ENCODE results near the gene RNU2-63P.
"Not testable (repeated sequence)": the region's sequence is repeated elsewhere in the genome, so short reads cannot be mapped to it uniquely, and the experiment has no call there.

Gene RNU2-63P

GRCh38 chr2:87981182-87981581 is 35.2 kb downstream of the RNU2-63P start:
- DNase-seq (ENCODE audit: low read depth, low spot score), result not testable (repeated sequence)

- DNase-seq (ENCODE audit: low read depth, low spot score), result not testable (repeated sequence)
Measured at GRCh38 chr2:87972385-87972784, 44.0 kb downstream of the RNU2-63P start.

Data from activated naive CD8-positive, alpha-beta T cell treated with anti-CD3 and anti-CD28 coated beads, Interleukin-2, amount 50 U/mL, for 16 hours (primary cell).